Measurements from ENCODE around the gene MLF1. TPM values are rescaled to one million over a fixed set of nuclear protein-coding genes. Genes with fewer than 3 reads are reported as not detected.

Gene MLF1
- polyA plus RNA-seq, 3 donors = 0.17 to 0.43 (median 0.41) TPM

- Mint-ChIP-seq H3K4me3 (no peak overlapping the region), H3K27me3 (ENCODE audit: low read depth in 3 of 3) (no peaks in the 10 kb centered on the region), H3K36me3 (no peaks in the 10 kb centered on the region), H3K27ac (no peak overlapping the region), H3K4me1 (no peaks in the 10 kb centered on the region), H3K9me3 (no peaks in the 10 kb centered on the region)
- no peaks in the 10 kb centered on the region for H3K9me3 ChIP-seq (replicated peaks in 1 of 2; ENCODE audit: control insufficient read depth in 1 of 2, insufficient read depth in 1 of 2, low read length in 2 of 2)
- no peaks in the 10 kb centered on the region for H3K4me1 ChIP-seq (ENCODE audit: control insufficient read depth in 1 of 2, insufficient read depth in 2 of 2, low read length in 2 of 2)
- H2AFZ ChIP-seq (ENCODE audit: insufficient read depth, low read depth, low read length, poor library complexity, severe bottlenecking) = no peak overlapping the region
- H3K9ac ChIP-seq (ENCODE audit: insufficient read depth, low read length, poor library complexity, severe bottlenecking) = no peak overlapping the region
- WGBS (ENCODE audit: insufficient coverage) = 100% methylated on average over 2 of the region's 7 CpGs
- H3K27ac ChIP-seq (ENCODE audit: low read depth in 1 of 2, low read length in 2 of 2) = no peak overlapping the region
- no peaks in the 10 kb centered on the region for H4K20me1 ChIP-seq (ENCODE audit: insufficient read depth, low read length)
- H3K4me2 ChIP-seq (replicated peaks; ENCODE audit: extremely low read depth, low read length, poor library complexity, severe bottlenecking) = no peak overlapping the region
- H3K4me3 ChIP-seq (replicated peaks in 1 of 3; ENCODE audit: low read depth in 2 of 3, low read length in 3 of 3) = no peak overlapping the region
- no peaks in the 10 kb centered on the region for H3K79me2 ChIP-seq (ENCODE audit: insufficient read depth, low read length)
- no peak for DNase-seq
- intact Hi-C loops (cut with micrococcal nuclease) = no loop called here
- H3K36me3 ChIP-seq (replicated peaks in 1 of 2; ENCODE audit: control insufficient read depth in 1 of 2, insufficient read depth in 2 of 2, low read length in 2 of 2) = no peaks in the 10 kb centered on the region
- no peak for TF ChIP-seq CTCF (IDR thresholded peaks at IDR 0.05)
- H3K27me3 ChIP-seq (ENCODE audit: control insufficient read depth in 2 of 2, insufficient read depth in 2 of 2, low read length in 2 of 2) = no peaks in the 10 kb centered on the region
These were observed 42.8 kb upstream of the MLF1 start for GRCh38 chr3:158528076-158528674.

- H3K27me3 Mint-ChIP-seq (ENCODE audit: low read depth in 3 of 3) = no peaks in the 10 kb centered on the region
- no peaks in the 10 kb centered on the region for H3K36me3 Mint-ChIP-seq
- Histone ChIP-seq H3K36me3 (replicated peaks in 1 of 2; ENCODE audit: control insufficient read depth in 1 of 2, insufficient read depth in 2 of 2, low read length in 2 of 2) (no peaks in the 10 kb centered on the region), H3K4me2 (replicated peaks; ENCODE audit: extremely low read depth, low read length, poor library complexity, severe bottlenecking) (no peak overlapping the region), H4K20me1 (ENCODE audit: insufficient read depth, low read length) (no peaks in the 10 kb centered on the region), H3K4me1 (ENCODE audit: control insufficient read depth in 1 of 2, insufficient read depth in 2 of 2, low read length in 2 of 2) (no peaks in the 10 kb centered on the region), H3K79me2 (ENCODE audit: insufficient read depth, low read length) (no peaks in the 10 kb centered on the region), H2AFZ (ENCODE audit: insufficient read depth, low read depth, low read length, poor library complexity, severe bottlenecking) (no peak overlapping the region), H3K27me3 (ENCODE audit: control insufficient read depth in 2 of 2, insufficient read depth in 2 of 2, low read length in 2 of 2) (no peaks in the 10 kb centered on the region), H3K9me3 (replicated peaks in 1 of 2; ENCODE audit: control insufficient read depth in 1 of 2, insufficient read depth in 1 of 2, low read length in 2 of 2) (no peaks in the 10 kb centered on the region), H3K9ac (ENCODE audit: insufficient read depth, low read length, poor library complexity, severe bottlenecking) (no peak overlapping the region), H3K4me3 (replicated peaks in 1 of 3; ENCODE audit: low read depth in 2 of 3, low read length in 3 of 3) (no peak overlapping the region), H3K27ac (ENCODE audit: low read depth in 1 of 2, low read length in 2 of 2) (no peak overlapping the region)
- H3K27ac Mint-ChIP-seq = no peak overlapping the region
- DNase-seq = no peak
- intact Hi-C loops (cut with micrococcal nuclease) = no loop called here
- no peaks in the 10 kb centered on the region for H3K4me1 Mint-ChIP-seq
- H3K4me3 Mint-ChIP-seq = no peak overlapping the region
- no peak for TF ChIP-seq CTCF (IDR thresholded peaks at IDR 0.05)
- whole genome bisulfite sequencing (ENCODE audit: insufficient coverage) = 100% methylated on average over 1 of the region's 5 CpGs
- H3K9me3 Mint-ChIP-seq = no peaks in the 10 kb centered on the region
These were observed 39.7 kb upstream of the MLF1 start for GRCh38 chr3:158531334-158531733.

All from CD14-positive monocyte (primary cell).